Thyroid gland (tissue), 4 donors: Measurements from ENCODE around the gene GNL1. TPM values are rescaled to one million over a fixed set of nuclear protein-coding genes. Genes with fewer than 3 reads are reported as not detected.

Experiments
- microRNA counts, 2 donors: library from miRNA; unstranded; fragments of <30 nt; microRNA quantifications; one replicate each; lab custom pipeline; 2016 to 2017
- microRNA-seq: library from miRNA; unstranded; fragments of <30 nt; microRNA quantifications from one replicate; pipeline ENCODE4, GENCODE V29; 2016
- small RNA-seq: library from RNA; depleted of rRNA; stranded (forward); fragments of <200 nt; gene quantifications from one replicate; pipeline ENCODE3, GENCODE V24; 2016
- total RNA-seq, 4 donors: library from RNA; depleted of rRNA; stranded (reverse); fragments of >200 nt; gene quantifications; one replicate each; pipeline ENCODE4 v1.2.3, GENCODE V29; 2016

Gene GNL1
- total RNA-seq, 4 donors from 2014 or later, result 33.9 to 77.7 (median 37.7) TPM

MicroRNAs encoded within 50 kb of the gene (microRNA counts, 767-probe panel; counts per million panel counts)
- microRNA hsa-miR-877-5p (lab: Ali Mortazavi, UCI), result 0 counts per million in 2 donors

Small RNA genes within 50 kb of the gene (microRNA-seq; reads per million reads assigned to microRNA genes)
- gene MIR877, result 54.9 reads per million, percentile 50 among the genes with 10 or more reads in this experiment

Small RNA genes within 50 kb of the gene (small RNA-seq; reads per million reads assigned to genes)
- 0.28 reads per million for gene MIR877

Other genes with a start within 250 kb of the GNL1 start
- gene TRIM39, start 229.6 kb downstream of the GNL1 start, total RNA-seq, result 10 to 100 TPM; 23.5 to 28.5 (median 25.8) TPM
- 10 to 100 TPM; 27.2 to 88.7 (median 60.8) TPM for gene RPP21, start 211.3 kb downstream of the GNL1 start, total RNA-seq
- 100 to 1,000 TPM; 382 to 717 (median 457) TPM for gene HLA-E, start 67.0 kb downstream of the GNL1 start, total RNA-seq
- 10 to 100 TPM in 2 of 4 donors, 1 to 10 TPM in 2; 7.4 to 18.0 (median 12.2) TPM for gene PRR3, start 806 bp upstream of the GNL1 start, total RNA-seq
- gene ABCF1, start 15.0 kb upstream of the GNL1 start, total RNA-seq, result 10 to 100 TPM; 41.4 to 47.1 (median 43.5) TPM
- gene PPP1R10, start 60.8 kb upstream of the GNL1 start, total RNA-seq, result 10 to 100 TPM; 49.1 to 72.2 (median 57.0) TPM
- gene MRPS18B, start 61.4 kb upstream of the GNL1 start, total RNA-seq, result 10 to 100 TPM; 47.0 to 82.5 (median 64.6) TPM
- 1 to 10 TPM; 3.8 to 7.6 (median 6.1) TPM for gene ATAT1, start 70.4 kb upstream of the GNL1 start, total RNA-seq
- 10 to 100 TPM; 13.4 to 31.7 (median 23.8) TPM for gene C6orf136, start 90.6 kb upstream of the GNL1 start, total RNA-seq
- 10 to 100 TPM; 25.6 to 38.8 (median 28.2) TPM for gene DHX16, start 116.5 kb upstream of the GNL1 start, total RNA-seq
- 10 to 100 TPM; 14.2 to 35.1 (median 15.2) TPM for gene PPP1R18, start 130.2 kb upstream of the GNL1 start, total RNA-seq
- gene NRM, start 134.5 kb upstream of the GNL1 start, total RNA-seq, result 1 to 10 TPM; 3.5 to 8.3 (median 5.7) TPM
- gene MDC1, start 160.8 kb upstream of the GNL1 start, total RNA-seq, result 10 to 100 TPM; 15.3 to 27.2 (median 20.2) TPM
- gene TUBB, start 163.9 kb upstream of the GNL1 start, total RNA-seq, result 100 to 1,000 TPM; 162 to 441 (median 269) TPM
- 100 to 1,000 TPM; 134 to 160 (median 144) TPM for gene FLOT1, start 186.2 kb upstream of the GNL1 start, total RNA-seq
- 10 to 100 TPM in 2 of 4 donors, 1 to 10 TPM in 2; 9.3 to 19.1 (median 13.6) TPM for gene IER3, start 188.1 kb upstream of the GNL1 start, total RNA-seq